ENCODE data around the gene TFF2. TPM values are rescaled to one million over a fixed set of nuclear protein-coding genes. Genes with fewer than 3 reads are reported as not detected.

TFF2 gene
- total RNA-seq, 1 experiment from 2014 or later, result 1.2 TPM

- no TSS peak for BruUV-seq (replicated peaks)
- no peaks in the 10 kb centered on the region for H3K4me1 Mint-ChIP-seq (ENCODE audit: low read depth, unreplicated experiment)
- Histone ChIP-seq H3K36me3 (ENCODE audit: control insufficient read depth, insufficient read depth, low read length) (no peaks in the 10 kb centered on the region), H3K4me1 (peaks cover 11% of the 10 kb centered on the region; the same call in 1 of the 2 replicates), H3K9me3 (no peaks in the 10 kb centered on the region), H3K27me3 (replicated peaks; ENCODE audit: control insufficient read depth, insufficient read depth, low read length) (no peaks in the 10 kb centered on the region), H3K4me3 (ENCODE audit: low read depth, low read length) (no peak overlapping the region)
- H3K27ac Mint-ChIP-seq (ENCODE audit: unreplicated experiment), result peak overlapping the region; percentile 37
- H3K27me3 Mint-ChIP-seq (ENCODE audit: insufficient read depth, unreplicated experiment), result no peaks in the 10 kb centered on the region
- H3K36me3 Mint-ChIP-seq (ENCODE audit: insufficient read depth, unreplicated experiment), result no peaks in the 10 kb centered on the region
- ChIA-PET CTCF (interaction anchor here (0.6 kb wide), 1 partner anchor 12 kb away, joined by 7 read pairs; no protein-coding TSS in a partner anchor), POLR2A (no interaction called here)
- H3K4me3 Mint-ChIP-seq (ENCODE audit: unreplicated experiment), result no peak overlapping the region
- TF ChIP-seq, protein P1, sequence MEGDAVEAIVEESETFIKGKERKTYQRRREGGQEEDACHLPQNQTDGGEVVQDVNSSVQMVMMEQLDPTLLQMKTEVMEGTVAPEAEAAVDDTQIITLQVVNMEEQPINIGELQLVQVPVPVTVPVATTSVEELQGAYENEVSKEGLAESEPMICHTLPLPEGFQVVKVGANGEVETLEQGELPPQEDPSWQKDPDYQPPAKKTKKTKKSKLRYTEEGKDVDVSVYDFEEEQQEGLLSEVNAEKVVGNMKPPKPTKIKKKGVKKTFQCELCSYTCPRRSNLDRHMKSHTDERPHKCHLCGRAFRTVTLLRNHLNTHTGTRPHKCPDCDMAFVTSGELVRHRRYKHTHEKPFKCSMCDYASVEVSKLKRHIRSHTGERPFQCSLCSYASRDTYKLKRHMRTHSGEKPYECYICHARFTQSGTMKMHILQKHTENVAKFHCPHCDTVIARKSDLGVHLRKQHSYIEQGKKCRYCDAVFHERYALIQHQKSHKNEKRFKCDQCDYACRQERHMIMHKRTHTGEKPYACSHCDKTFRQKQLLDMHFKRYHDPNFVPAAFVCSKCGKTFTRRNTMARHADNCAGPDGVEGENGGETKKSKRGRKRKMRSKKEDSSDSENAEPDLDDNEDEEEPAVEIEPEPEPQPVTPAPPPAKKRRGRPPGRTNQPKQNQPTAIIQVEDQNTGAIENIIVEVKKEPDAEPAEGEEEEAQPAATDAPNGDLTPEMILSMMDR (IDR thresholded peaks at IDR 0.05; ENCODE audit: insufficient read depth in 1 of 2, low read depth in 1 of 2, low read length in 1 of 2, severe bottlenecking in 1 of 2, unreplicated experiment in 1 of 2), result no peak
- peaks cover 24% of the 10 kb centered on the region for H3K9me3 Mint-ChIP-seq (ENCODE audit: unreplicated experiment)
- intact Hi-C loops (cut with micrococcal nuclease; ENCODE audit: unreplicated experiment), result no loop called here
- DNase-seq, result no peak
These were observed 29.6 kb downstream of the TFF2 start for GRCh38 chr21:42321231-42321630.

GRCh38 chr21:42320791-42321190 lies 30.0 kb downstream of the TFF2 start:
- H3K4me1 ChIP-seq, result peaks cover 13% of the 10 kb centered on the region
- no peaks in the 10 kb centered on the region for H3K36me3 ChIP-seq (ENCODE audit: control insufficient read depth, insufficient read depth, low read length)
- H3K4me3 Mint-ChIP-seq (ENCODE audit: unreplicated experiment), result no peak overlapping the region
- intact Hi-C loops (cut with micrococcal nuclease; ENCODE audit: unreplicated experiment), result no loop called here
- no TSS peak for BruUV-seq (replicated peaks)
- H3K27me3 Mint-ChIP-seq (ENCODE audit: insufficient read depth, unreplicated experiment), result no peaks in the 10 kb centered on the region
- TF ChIP-seq, protein P1 (IDR thresholded peaks at IDR 0.05; ENCODE audit: insufficient read depth in 1 of 2, low read depth in 1 of 2, low read length in 1 of 2, severe bottlenecking in 1 of 2, unreplicated experiment in 1 of 2), result no peak
- POLR2A ChIA-PET, result interaction anchor here (0.5 kb wide), 1 partner anchor 15 kb away, joined by 3 read pairs; no protein-coding TSS in a partner anchor
- H3K36me3 Mint-ChIP-seq (ENCODE audit: insufficient read depth, unreplicated experiment), result no peaks in the 10 kb centered on the region
- CTCF ChIA-PET, result interaction anchor here (0.6 kb wide), 1 partner anchor 11 kb away, joined by 7 read pairs; no protein-coding TSS in a partner anchor
- peaks cover 24% of the 10 kb centered on the region for H3K9me3 Mint-ChIP-seq (ENCODE audit: unreplicated experiment)
- no peaks in the 10 kb centered on the region for H3K9me3 ChIP-seq
- DNase-seq, result no peak
- no peak overlapping the region for H3K4me3 ChIP-seq (ENCODE audit: low read depth, low read length)
- H3K27me3 ChIP-seq (replicated peaks; ENCODE audit: control insufficient read depth, insufficient read depth, low read length), result no peaks in the 10 kb centered on the region
- peak overlapping the region; percentile 37 for H3K27ac Mint-ChIP-seq (ENCODE audit: unreplicated experiment)
- H3K4me1 Mint-ChIP-seq (ENCODE audit: low read depth, unreplicated experiment), result peaks cover 2% of the 10 kb centered on the region

GRCh38 chr21:42319851-42320572 lies 30.8 kb downstream of the TFF2 start:
- H3K4me1 ChIP-seq, result peaks cover 21% of the 10 kb centered on the region
- H3K4me3 Mint-ChIP-seq (ENCODE audit: unreplicated experiment), result no peak overlapping the region
- H3K36me3 ChIP-seq (ENCODE audit: control insufficient read depth, insufficient read depth, low read length), result no peaks in the 10 kb centered on the region
- TF ChIP-seq, protein P1 (IDR thresholded peaks at IDR 0.05; ENCODE audit: insufficient read depth in 1 of 2, low read depth in 1 of 2, low read length in 1 of 2, severe bottlenecking in 1 of 2, unreplicated experiment in 1 of 2), result no peak
- BruUV-seq (replicated peaks), result no TSS peak
- POLR2A ChIA-PET, result no interaction called here
- CTCF ChIA-PET, result no interaction called here
- H3K4me1 Mint-ChIP-seq (ENCODE audit: low read depth, unreplicated experiment), result peaks cover 9% of the 10 kb centered on the region
- H3K9me3 ChIP-seq, result no peaks in the 10 kb centered on the region
- DNase-seq, result no peak
- H3K27me3 Mint-ChIP-seq (ENCODE audit: insufficient read depth, unreplicated experiment), result no peaks in the 10 kb centered on the region
- H3K36me3 Mint-ChIP-seq (ENCODE audit: insufficient read depth, unreplicated experiment), result no peaks in the 10 kb centered on the region
- intact Hi-C loops (cut with micrococcal nuclease; ENCODE audit: unreplicated experiment), result loop anchor here (10.0 kb wide), 2 partner anchors 45 to 215 kb away; partner anchors contain the start of gene TFF1
- H3K9me3 Mint-ChIP-seq (ENCODE audit: unreplicated experiment), result peaks cover 20% of the 10 kb centered on the region
- no peak overlapping the region for H3K4me3 ChIP-seq (ENCODE audit: low read depth, low read length)
- no peak overlapping the region for H3K27ac Mint-ChIP-seq (ENCODE audit: unreplicated experiment)
- H3K27me3 ChIP-seq (replicated peaks; ENCODE audit: control insufficient read depth, insufficient read depth, low read length), result no peaks in the 10 kb centered on the region

All from Caco-2 (cell line).